ENCODE data around the gene EDA2R. TPM values are rescaled to one million over a fixed set of nuclear protein-coding genes. Genes with fewer than 3 reads are reported as not detected.

Gene EDA2R
- total and polyA plus RNA-seq, 2 of the 8 experiments (the other 6 are each of a cell fraction or from before 2014, with no cell fraction given), result 5.0 to 7.0 TPM

GRCh38 chrX:66634272-66634671, 4.6 kb downstream of the EDA2R start:
- H3K56ac ChIP-seq (replicated peaks; ENCODE audit: insufficient read length, low read depth, low read length), result no peak overlapping the region

More at GRCh38 chrX:66634272-66634671, 4.6 kb downstream of the EDA2R start:
- Histone ChIP-seq H3K9ac (replicated peaks in 1 of 4; ENCODE audit: extremely low read depth in 1 of 4, low read depth in 3 of 4, low read length in 3 of 4) (no peak overlapping the region), H3K18ac (ENCODE audit: extremely low read depth, low read length) (no peak overlapping the region), H2BK5ac (ENCODE audit: low read depth, low read length) (no peak overlapping the region), H3K27me3 (replicated peaks in 1 of 4; ENCODE audit: control insufficient read depth in 3 of 4, extremely low read depth in 1 of 4, insufficient read depth in 3 of 4, low read length in 3 of 4) (no peaks in the 10 kb centered on the region), H3K27ac (ENCODE audit: low read depth, low read length) (no peak overlapping the region), H4K5ac (ENCODE audit: insufficient read length, low read depth, low read length) (no peak overlapping the region), H2BK12ac (ENCODE audit: low read depth, low read length) (no peak overlapping the region), H4K20me1 (replicated peaks in 1 of 2; ENCODE audit: control insufficient read depth in 1 of 2, insufficient read depth in 2 of 2, low read length in 2 of 2) (no peaks in the 10 kb centered on the region), H2BK20ac (ENCODE audit: low read length) (no peak overlapping the region), H2AFZ (ENCODE audit: low read length) (no peak overlapping the region), H3K36me3 (ENCODE audit: control insufficient read depth in 2 of 4, insufficient read depth in 4 of 4, low read length in 3 of 4) (no peaks in the 10 kb centered on the region), H3K4me1 (replicated peaks in 1 of 4; ENCODE audit: control insufficient read depth in 3 of 4, insufficient read depth in 4 of 4, low read length in 3 of 4) (no peaks in the 10 kb centered on the region; a peak in 1 of 7 replicates), H2BK15ac (ENCODE audit: low read length) (no peak overlapping the region), H4K8ac (ENCODE audit: extremely low read depth, insufficient read depth, low read length) (no peak overlapping the region), H3K79me2 (ENCODE audit: control insufficient read depth in 1 of 2, insufficient read depth in 2 of 2, low read length in 2 of 2) (peaks cover 0 to 20% of the 10 kb centered on the region in 2 experiments; a peak in 2 of 4 replicates), H3K9me3 (ENCODE audit: insufficient read depth in 2 of 2, low read depth in 1 of 2, low read length in 1 of 2) (no peaks in the 10 kb centered on the region), H3K4ac (replicated peaks; ENCODE audit: insufficient read length, low read depth, low read length) (no peak overlapping the region), H2BK120ac (replicated peaks; ENCODE audit: low read depth, low read length) (no peak overlapping the region), H3K14ac (ENCODE audit: insufficient read length) (no peak overlapping the region), H3K79me1 (ENCODE audit: low read depth, low read length) (no peaks in the 10 kb centered on the region; the same call in 1 of the 2 replicates), H3K23me2 (ENCODE audit: low read depth, low read length) (peaks cover 7% of the 10 kb centered on the region; the same call in 1 of the 2 replicates), H4K91ac (replicated peaks; ENCODE audit: insufficient read length, low read length) (no peak overlapping the region), H3K4me3 (ENCODE audit: extremely low read depth in 1 of 4, insufficient read depth in 2 of 4, low read depth in 3 of 4, low read length in 4 of 4) (no peak overlapping the region), H3K4me2 (ENCODE audit: insufficient read depth in 1 of 2, low read depth in 2 of 2, low read length in 2 of 2) (no peak overlapping the region), H3K23ac (ENCODE audit: insufficient read length) (no peak overlapping the region), H2AK5ac (ENCODE audit: low read depth, low read length) (no peak overlapping the region)
- ChIA-PET POLR2A (ENCODE audit: partially characterized antibody) (interaction anchor here (1.1 kb wide), 1 partner anchor 12 kb away, joined by 3 read pairs; no protein-coding TSS in a partner anchor), CTCF (ENCODE audit: partially characterized antibody) (no interaction called here)
- no peak for FAIRE-seq
- DNase-seq (ENCODE audit: low read depth in 1 of 2, low spot score in 2 of 2), result no peak
- TF ChIP-seq ATF2 (IDR thresholded peaks at IDR 0.05; ENCODE audit: low read length) (no peak), GABPA (IDR thresholded peaks at IDR 0.05; ENCODE audit: borderline replicate concordance, insufficient read depth, low read length) (no peak)

Measured in H1 (cell line).